K562 (cell line): ENCODE measurements around the gene TRIM47. TPM values are rescaled to one million over a fixed set of nuclear protein-coding genes. Genes with fewer than 3 reads are reported as not detected.

Source experiments
- CEBPZ ChIP-seq: fragments of 150-350 bp; IDR thresholded peaks from 2 replicates; pipeline ENCODE4 v1.6.1; 2014; ENCODE audit warnings: low read depth, mild to moderate bottlenecking, low read length, borderline replicate concordance
- DMBX1 ChIP-seq: fragments of 250-450 bp; sonication (Bioruptor Pico); IDR thresholded peaks from 2 replicates; pipeline ENCODE4 v1.8.0; 2022; ENCODE audit warnings: inconsistent platforms, mild to moderate bottlenecking, moderate library complexity, borderline replicate concordance
- GABPB2 ChIP-seq: fragments of 250-450 bp; sonication (Bioruptor Pico); conservative IDR thresholded peaks from 2 replicates; pipeline ENCODE4 v1.5.1; 2021; ENCODE audit warnings: mild to moderate bottlenecking
- HDAC6 ChIP-seq: IDR thresholded peaks from 2 replicates; pipeline ENCODE4 v1.6.1; 2012; ENCODE audit warnings: low read depth, mild to moderate bottlenecking, control low read depth, inconsistent platforms, low read length, moderate library complexity
- MYBL2 ChIP-seq, 2 experiments: fragments of 450-650 bp in 1 of 2; sonication (generic) in 1 of 2; formaldehyde crosslinking in 1 of 2; IDR thresholded peaks; 2 replicates each; pipeline versions ENCODE4 v1.6.1 to v1.8.1; 2017 to 2022; ENCODE audit warnings: borderline replicate concordance in 1 of 2, inconsistent platforms in 1 of 2, low read depth in 1 of 2, mild to moderate bottlenecking in 1 of 2, missing genetic modification reagents in 1 of 2, moderate library complexity in 1 of 2
- NRF1 ChIP-seq, 2 experiments: fragments of 450-650 bp; IDR thresholded peaks in 1 of 2; conservative IDR thresholded peaks in 1 of 2; 2 replicates each; pipeline ENCODE4 v1.6.1; 2014; ENCODE audit warnings: mild to moderate bottlenecking in 2 of 2
- POLR2G ChIP-seq: fragments of 200-400 bp; formaldehyde crosslinking; IDR thresholded peaks from 2 replicates; pipeline ENCODE4 v1.6.1; 2017; ENCODE audit warnings: low read depth, mild to moderate bottlenecking, antibody characterized with exemption, low read length, moderate library complexity
- RBM39 ChIP-seq: fragments of 200-400 bp; formaldehyde crosslinking; optimal IDR thresholded peaks from 2 replicates; pipeline ENCODE3; 2018; ENCODE audit warnings: low read depth, low read length
- SMARCA4 ChIP-seq: fragments of 450-650 bp; IDR thresholded peaks from 2 replicates; pipeline ENCODE4 v1.6.1; 2016
- SP1 ChIP-seq: sonication (generic); formaldehyde crosslinking; IDR thresholded peaks from 2 replicates; pipeline ENCODE4 v1.8.1; 2022; ENCODE audit warnings: mild to moderate bottlenecking, missing genetic modification reagents
- TEAD1 ChIP-seq, 2 experiments: fragments of 450-650 bp in 1 of 2; sonication (generic) in 1 of 2; formaldehyde crosslinking; IDR thresholded peaks; 2 replicates each; pipeline versions ENCODE4 v1.4.0 to v1.8.0; 2020 to 2022; ENCODE audit warnings: mild to moderate bottlenecking in 2 of 2, missing genetic modification reagents in 1 of 2
- TFAM ChIP-seq: fragments of 250-450 bp; sonication (Bioruptor Pico); conservative IDR thresholded peaks from 2 replicates; pipeline ENCODE4 v1.5.0; 2021; ENCODE audit warnings: mild to moderate bottlenecking, moderate library complexity
- TRIM24 ChIP-seq, 2 experiments: fragments of 450-650 bp; IDR thresholded peaks; 2 replicates each; pipeline ENCODE4 v1.6.1; 2016
- ZBTB49 ChIP-seq: sonication (generic); formaldehyde crosslinking; IDR thresholded peaks from 2 replicates; pipeline ENCODE4 v1.8.0; 2022; ENCODE audit warnings: missing genetic modification reagents, mild to moderate bottlenecking, borderline replicate concordance
- ZC3H11A ChIP-seq: IDR thresholded peaks from 2 replicates; pipeline ENCODE4 v1.6.1; 2012; ENCODE audit warnings: low read depth, low read length, improper control_type of control experiment
- ZKSCAN8 ChIP-seq: fragments of 200-800 bp; sonication (Bioruptor generic); IDR thresholded peaks from 2 replicates; pipeline ENCODE4 v1.6.1; 2016; ENCODE audit warnings: missing genetic modification characterization, missing compliant biosample characterization
- ZNF23 ChIP-seq: fragments of 250-450 bp; sonication (Bioruptor Pico); IDR thresholded peaks from 2 replicates; pipeline ENCODE4 v1.4.0; 2020; ENCODE audit warnings: mild to moderate bottlenecking
- ZNF263 ChIP-seq: sonication (generic); formaldehyde crosslinking; IDR thresholded peaks from 2 replicates; pipeline ENCODE4 v1.8.0; 2022; ENCODE audit warnings: mild to moderate bottlenecking, missing genetic modification reagents, borderline replicate concordance
- polyA plus RNA-seq, 8 experiments: library from polyadenylated mRNA; depleted of rRNA in 4 of 8; stranded (reverse) in 5 of 8; unstranded in 3 of 8; fragments of >200 nt; fragmentation: Nextera tagmentation in 2 of 8; fragmentation: Illumina TruSeq in 1 of 8; extraction: Ambion mirVana in 2 of 8; extraction: Trizol in 1 of 8; gene quantifications; 2 replicates each; pipeline versions ENCODE4 v1.2.1 to v1.2.3, GENCODE V29; 2011 to 2014; ENCODE audit warnings: inconsistent platforms in 1 of 8, missing spikeins in 1 of 8
- total RNA-seq, 7 experiments: library from RNA; depleted of rRNA in 6 of 7; stranded (reverse); fragments of >200 nt in 6 of 7; fragmentation: Illumina TruSeq in 2 of 7; extraction: Trizol in 2 of 7; gene quantifications; 2 replicates each; pipeline versions ENCODE4 v1.2.1 to v1.2.3, GENCODE V29; 2011 to 2021; ENCODE audit warnings: low replicate concordance in 1 of 7

The TRIM47 gene
- total and polyA plus RNA-seq, 9 of the 15 experiments (the other 6 are each of a cell fraction or from before 2014, with no cell fraction given) = 0.56 to 6.1 (median 3.2) TPM

DNA sequence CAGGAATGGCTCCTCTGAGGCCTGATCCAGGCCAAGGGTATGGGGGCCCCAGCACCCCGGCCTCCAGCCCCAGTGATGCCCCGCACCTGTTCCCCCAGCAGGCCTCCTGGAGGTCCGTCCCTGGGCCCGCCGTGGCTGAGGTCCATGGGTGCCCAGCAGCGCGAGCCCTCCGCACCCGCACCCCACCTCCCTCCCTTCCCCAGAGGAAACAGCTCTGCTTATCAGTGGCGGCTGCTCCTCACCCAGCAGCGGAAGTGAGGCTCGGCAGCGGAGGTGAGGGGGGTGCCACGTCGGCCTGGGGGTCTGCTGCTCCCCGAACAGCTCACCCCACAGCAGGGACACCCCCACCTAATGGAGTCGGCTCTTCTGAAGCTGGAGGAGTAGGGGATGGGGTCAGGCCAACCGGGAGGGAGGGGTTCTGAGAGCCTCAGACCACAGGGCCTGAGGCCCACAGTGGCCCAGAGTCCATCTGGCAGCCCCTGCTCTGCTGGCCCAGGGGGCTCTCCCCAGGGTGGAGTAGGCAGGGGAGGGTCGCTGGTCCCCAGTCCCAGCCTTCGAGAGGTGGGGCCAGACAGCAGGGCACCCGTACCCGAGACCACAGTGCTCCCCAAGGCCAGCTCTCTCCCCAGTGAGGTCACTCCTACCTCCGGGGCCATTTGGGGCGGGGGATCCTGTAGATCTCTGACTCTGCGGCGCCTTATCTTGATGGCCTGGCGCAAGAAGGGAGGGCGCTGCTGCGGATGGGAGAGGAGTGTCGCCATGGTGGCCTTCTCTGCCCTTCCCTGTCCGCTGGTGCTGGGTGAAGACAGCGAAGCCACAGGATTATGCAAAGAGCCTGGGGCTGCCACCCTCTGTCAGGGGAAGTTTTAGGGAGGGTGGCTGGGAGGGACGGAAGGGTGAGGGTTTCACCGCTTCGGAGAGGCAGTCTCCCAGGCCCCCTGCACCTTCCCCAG is 34.5 kb downstream of the TRIM47 start, which contains the start of gene UNC13D (continued):
- TF ChIP-seq CEBPZ = no peak
- peak; percentile 94 for TF ChIP-seq ZNF263 (CRISPR knock-in tag)
- peak; percentile 92 for TF ChIP-seq POLR2G
- peak in 1 of 2 experiments; percentile 43; a peak in 1 of 4 replicates for TF ChIP-seq TRIM24 (IDR thresholded peaks at IDR 0.05)
- peak; percentile 37 to 38; a peak in 1 of 4 replicates for TF ChIP-seq TEAD1 (CRISPR knock-in tag; IDR thresholded peaks at IDR 0.05)
- peak; percentile 80 to 83 for TF ChIP-seq NRF1 (conservative IDR thresholded peaks at IDR 0.05 in 1 of 2, IDR thresholded peaks at IDR 0.05 in 1 of 2)
- peak; percentile 75; the same call in 1 of the 2 replicates for TF ChIP-seq SP1 (CRISPR knock-in tag)
- no peak for TF ChIP-seq MYBL2 (IDR thresholded peaks at IDR 0.05; ENCODE audit: low read depth)
- no peak for TF ChIP-seq MYBL2 (CRISPR knock-in tag; IDR thresholded peaks at IDR 0.05; ENCODE audit: borderline replicate concordance)
- no peak for TF ChIP-seq GABPB2 (CRISPR knock-in tag)
- no peak for TF ChIP-seq ZKSCAN8 (CRISPR knock-in tag)
- TF ChIP-seq ZNF23 (CRISPR knock-in tag) = no peak
- TF ChIP-seq ZBTB49 = no peak
- TF ChIP-seq SMARCA4 = peak; percentile 61
- no peak for TF ChIP-seq RBM39
- TF ChIP-seq TFAM = no peak
- no peak for TF ChIP-seq HDAC6
- TF ChIP-seq DMBX1 = peak; percentile 72; the same call in 1 of the 2 replicates
- no peak for TF ChIP-seq ZC3H11A
